Thyroid gland (tissue), 4 donors: ENCODE measurements around the gene C5orf24. TPM values are rescaled to one million over a fixed set of nuclear protein-coding genes. Genes with fewer than 3 reads are reported as not detected.

Source experiments
- DNase-seq, 2 donors: peaks; one replicate each; pipeline ENCODE4 v3.0.0-alpha.2; 2019
- H3K27ac ChIP-seq, 3 donors: fragments of 200-600 bp; sonication (generic); 1 replicate in 2 of 3; 2 replicates in 1 of 3; pipeline ENCODE4 v1.5.1; 2016 to 2019; ENCODE audit warnings: mild to moderate bottlenecking in 1 of 3, moderate library complexity in 1 of 3
- H3K27me3 ChIP-seq: fragments of 200-600 bp; sonication (generic); one replicate; pipeline ENCODE4 v1.5.1; 2019
- H3K36me3 ChIP-seq, 2 donors: fragments of 200-600 bp; sonication (generic); one replicate each; pipeline ENCODE4 v1.5.1; 2016 to 2019
- H3K4me1 ChIP-seq, 2 donors: fragments of 200-600 bp; sonication (generic); one replicate each; pipeline ENCODE4 v1.5.1; 2017 to 2019
- H3K4me3 ChIP-seq, 3 donors: fragments of 200-600 bp; sonication (generic); replicated peaks in 1 of 3; 1 replicate in 2 of 3; 2 replicates in 1 of 3; pipeline ENCODE4 v1.5.1; 2016; ENCODE audit warnings: mild to moderate bottlenecking in 1 of 3
- H3K9me3 ChIP-seq: fragments of 200-600 bp; sonication (generic); one replicate; pipeline ENCODE4 v1.5.1; 2017
- CTCF ChIP-seq, 6 experiments: fragments of 200-600 bp in 3 of 6; fragments of 450-650 bp in 3 of 6; sonication (generic) in 3 of 6; IDR thresholded peaks; one replicate each; pipeline ENCODE4 v1.5.1; 2016 to 2019; ENCODE audit warnings: antibody characterized with exemption in 6 of 6, mild to moderate bottlenecking in 2 of 6, inconsistent platforms in 1 of 6, moderate library complexity in 1 of 6
- WGBS, 2 donors: methylation state at CpG; one replicate each; pipeline ENCODE4 v1.1.5; 2017; 5-methylcytosine and 5-hydroxymethylcytosine counted together
- intact Hi-C: fragments of 100-400 bp; cut with DNase I; formaldehyde crosslinking; loops from one replicate; pipeline ENCODE4 v1.15.1; 2023
- total RNA-seq, 4 donors: library from RNA; depleted of rRNA; stranded (reverse); fragments of >200 nt; gene quantifications; one replicate each; pipeline ENCODE4 v1.2.3, GENCODE V29; 2016

C5orf24 gene
- total RNA-seq, 4 donors from 2014 or later = 52.5 to 66.6 (median 61.0) TPM

GRCh38 chr5:134906811-134907210 is 61.0 kb downstream of the C5orf24 start:
- WGBS, 2 donors = 93 to 100% methylated on average over 1 of the region's 1 CpG
- no peak overlapping the region for H3K4me3 ChIP-seq
- H3K27ac ChIP-seq = no peak overlapping the region

More at GRCh38 chr5:134906811-134907210, 61.0 kb downstream of the C5orf24 start:
- Histone ChIP-seq H3K4me1 (no peaks in the 10 kb centered on the region), H3K9me3 (no peaks in the 10 kb centered on the region), H3K36me3 (peaks cover 0 to 10% of the 10 kb centered on the region in 2 donors), H3K27me3 (no peaks in the 10 kb centered on the region)
- no peak for TF ChIP-seq CTCF (IDR thresholded peaks at IDR 0.05)
- no peak for DNase-seq
- intact Hi-C loops = loop anchor here (10.0 kb wide), 2 partner anchors 62 to 172 kb away; partner anchors contain the start of genes C5orf24 and CAMLG

Other genes with a start within 250 kb of the C5orf24 start
- 10 to 100 TPM; 45.3 to 69.2 (median 53.8) TPM for gene SAR1B, start 213.1 kb upstream of the C5orf24 start, total RNA-seq
- gene SEC24A, start 197.2 kb upstream of the C5orf24 start, total RNA-seq = 10 to 100 TPM; 31.7 to 40.3 (median 33.5) TPM
- gene CAMLG, start 107.4 kb upstream of the C5orf24 start, total RNA-seq = 10 to 100 TPM; 20.7 to 64.9 (median 29.3) TPM
- gene DDX46, start 87.2 kb upstream of the C5orf24 start, total RNA-seq = 10 to 100 TPM; 37.3 to 97.0 (median 63.6) TPM
- gene TXNDC15, start 28.4 kb downstream of the C5orf24 start, total RNA-seq = 100 to 1,000 TPM; 133 to 183 (median 153) TPM
- 10 to 100 TPM; 12.6 to 24.4 (median 17.7) TPM for gene PCBD2, start 59.2 kb downstream of the C5orf24 start, total RNA-seq
- under 1 TPM in 1 of 4 donors, not detected in 3; 0.56 TPM for gene CATSPER3, start 121.9 kb downstream of the C5orf24 start, total RNA-seq
- under 1 TPM in 2 of 4 donors, not detected in 2; 0.13 to 0.44 TPM for gene PITX1, start 188.3 kb downstream of the C5orf24 start, total RNA-seq